HG03558 (cell line): ENCODE measurements around the gene ROS1.

Experiments used
- ATAC-seq: cut with Tn5 transposase; IDR thresholded peaks from one replicate; pipeline ENCODE4 v1.9.1; 2021; ENCODE audit warnings: moderate number of reproducible peaks; ENCODE audit not compliant: unreplicated experiment; ENCODE audit errors: extremely low read depth

Gene ROS1

GRCh38 chr6:117327149-117328004 is 98.4 kb downstream of the ROS1 start:
- ATAC-seq, result no peak

DNA sequence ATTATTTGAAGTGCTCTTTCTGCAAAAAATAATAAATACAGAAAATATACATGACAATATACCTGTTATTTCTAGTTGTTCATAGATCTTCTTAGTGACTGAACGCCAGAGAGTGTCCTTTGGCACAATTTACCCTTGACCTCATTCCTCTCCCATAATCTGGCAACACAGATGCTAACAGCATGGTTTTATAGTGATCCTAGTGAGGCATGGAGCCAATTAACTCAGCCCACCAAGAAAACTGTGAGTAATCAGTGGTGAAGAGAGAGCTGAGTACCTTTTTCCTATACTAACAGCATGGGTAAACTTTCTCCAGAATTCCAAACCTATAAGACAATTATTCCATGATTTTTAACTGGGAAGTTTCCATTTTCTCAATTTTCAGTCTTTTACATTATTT is 99.3 kb downstream of the ROS1 start:
- no peak for ATAC-seq

GRCh38 chr6:117317261-117317660 is 108.5 kb downstream of the ROS1 start:
- no peak for ATAC-seq

DNA sequence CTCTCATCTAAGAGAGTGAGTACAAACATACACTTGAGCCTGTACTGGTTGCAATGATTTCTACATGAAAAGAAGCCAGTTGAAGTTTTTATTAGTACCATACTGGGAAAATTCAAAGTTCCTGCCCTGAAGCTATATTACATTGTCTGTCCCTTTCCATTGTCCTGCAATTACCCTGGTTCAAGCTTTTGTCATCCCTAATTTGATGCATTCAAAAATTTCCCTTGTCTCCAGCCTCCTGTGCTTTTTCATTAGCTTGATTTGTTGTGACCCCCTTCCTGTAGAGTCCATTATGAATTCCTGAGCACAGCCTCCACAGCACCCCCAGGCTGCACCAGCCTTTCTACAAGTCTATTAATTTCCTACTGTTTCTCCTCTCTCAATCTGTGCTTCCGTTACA is 114.0 kb downstream of the ROS1 start:
- no peak for ATAC-seq

DNA sequence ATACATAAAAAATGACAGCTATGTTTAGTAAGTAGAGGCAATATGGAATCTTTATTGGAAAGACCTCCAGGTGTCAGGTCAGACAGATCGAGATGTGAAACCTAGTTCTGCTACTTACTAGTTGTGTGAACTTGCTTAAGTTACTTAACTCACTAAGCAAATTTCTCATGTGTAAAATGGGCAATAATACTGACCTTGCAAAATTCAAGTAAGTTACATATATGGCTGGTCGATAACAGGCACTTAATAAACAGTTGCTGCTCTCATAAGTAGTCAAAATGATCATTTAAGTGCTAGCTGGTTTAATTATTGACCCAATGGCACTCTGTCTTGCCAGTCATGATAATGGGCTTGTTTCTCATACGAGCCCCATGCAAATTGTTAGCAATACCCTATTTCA is 114.4 kb downstream of the ROS1 start:
- ATAC-seq, result no peak

GRCh38 chr6:117309611-117310010 is 116.1 kb downstream of the ROS1 start:
- no peak for ATAC-seq

DNA sequence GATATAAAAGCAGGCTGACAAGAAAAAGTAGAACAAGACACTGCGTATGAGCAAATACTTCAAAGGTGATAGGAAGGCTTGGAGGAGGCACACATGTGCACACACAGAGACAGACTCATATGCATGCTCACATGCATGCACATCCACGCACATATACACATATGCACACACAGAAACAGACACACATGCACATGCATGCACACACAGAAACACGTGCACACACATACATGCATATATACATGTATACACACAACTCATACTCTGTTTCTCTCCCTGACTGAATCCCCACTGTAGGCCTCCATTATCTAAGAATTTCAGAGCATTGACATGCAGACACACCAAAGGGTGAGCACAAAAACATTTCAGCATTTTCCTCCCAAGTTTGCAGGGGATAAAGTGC is 116.7 kb downstream of the ROS1 start:
- no peak for ATAC-seq

GRCh38 chr6:117307655-117308054 is 118.1 kb downstream of the ROS1 start:
- no peak for ATAC-seq

DNA sequence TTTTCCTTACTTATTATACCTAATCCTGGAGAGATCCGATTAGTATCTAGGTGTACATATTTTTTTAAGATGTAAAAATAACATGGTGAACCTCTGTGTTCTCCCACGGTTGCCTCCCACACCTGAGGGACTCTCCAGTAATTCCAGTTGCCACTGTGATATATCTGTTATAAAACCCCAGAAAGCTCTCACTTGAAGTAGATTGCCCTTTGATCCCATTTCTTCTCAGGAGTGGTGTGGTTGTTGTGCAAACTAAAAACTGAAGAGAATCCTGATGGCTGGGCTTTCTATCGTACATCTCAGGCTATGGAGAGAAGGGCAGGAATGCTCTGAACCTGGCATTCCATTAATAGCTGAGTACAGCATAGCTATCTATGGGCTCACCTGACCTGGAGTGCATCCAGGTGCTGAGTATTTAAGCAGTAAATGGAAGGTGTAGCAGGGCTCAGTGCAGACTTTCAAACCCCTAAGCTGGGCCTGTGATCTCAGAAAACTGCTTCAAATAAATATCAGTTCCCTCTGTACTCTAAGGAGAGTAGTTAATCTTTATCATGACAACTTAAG is 119.4 kb downstream of the ROS1 start:
- no peak for ATAC-seq

GRCh38 chr6:117304446-117304845 is 121.3 kb downstream of the ROS1 start:
- no peak for ATAC-seq

GRCh38 chr6:117303323-117303722 is 122.4 kb downstream of the ROS1 start:
- no peak for ATAC-seq

- ATAC-seq, result no peak
These were observed 126.8 kb downstream of the ROS1 start for GRCh38 chr6:117298941-117299340.

DNA sequence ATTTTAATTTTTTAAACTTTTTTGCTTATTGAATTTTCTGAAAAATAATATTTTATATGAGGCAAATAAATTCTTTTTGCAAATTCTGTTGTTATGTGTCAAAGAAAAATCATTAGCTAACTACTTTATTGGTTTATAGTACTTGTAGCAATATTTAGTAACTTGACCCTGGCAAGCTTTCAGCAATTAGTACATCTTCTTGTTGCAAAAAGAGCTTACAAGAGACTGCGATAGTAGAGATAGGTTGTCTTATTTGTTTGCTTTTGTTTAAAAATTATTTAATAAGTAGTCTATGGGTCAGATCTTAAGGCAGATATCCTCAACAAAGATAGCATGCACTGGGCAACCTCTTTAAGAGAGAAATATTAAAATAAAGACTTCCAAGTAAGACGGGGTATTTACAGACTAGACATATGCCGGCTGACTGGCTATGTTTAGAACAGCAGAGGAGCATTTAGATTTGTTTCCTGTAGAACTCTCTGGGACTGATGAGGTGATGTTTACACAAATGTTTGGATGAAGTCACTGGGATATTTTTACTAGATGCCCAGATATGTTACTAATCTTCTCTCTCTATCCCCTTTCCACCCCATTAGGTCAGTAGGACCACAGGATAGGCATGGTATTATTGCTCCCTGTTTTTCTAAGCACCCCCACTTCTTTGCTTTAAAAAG is 135.4 kb downstream of the ROS1 start:
- ATAC-seq, result no peak

DNA sequence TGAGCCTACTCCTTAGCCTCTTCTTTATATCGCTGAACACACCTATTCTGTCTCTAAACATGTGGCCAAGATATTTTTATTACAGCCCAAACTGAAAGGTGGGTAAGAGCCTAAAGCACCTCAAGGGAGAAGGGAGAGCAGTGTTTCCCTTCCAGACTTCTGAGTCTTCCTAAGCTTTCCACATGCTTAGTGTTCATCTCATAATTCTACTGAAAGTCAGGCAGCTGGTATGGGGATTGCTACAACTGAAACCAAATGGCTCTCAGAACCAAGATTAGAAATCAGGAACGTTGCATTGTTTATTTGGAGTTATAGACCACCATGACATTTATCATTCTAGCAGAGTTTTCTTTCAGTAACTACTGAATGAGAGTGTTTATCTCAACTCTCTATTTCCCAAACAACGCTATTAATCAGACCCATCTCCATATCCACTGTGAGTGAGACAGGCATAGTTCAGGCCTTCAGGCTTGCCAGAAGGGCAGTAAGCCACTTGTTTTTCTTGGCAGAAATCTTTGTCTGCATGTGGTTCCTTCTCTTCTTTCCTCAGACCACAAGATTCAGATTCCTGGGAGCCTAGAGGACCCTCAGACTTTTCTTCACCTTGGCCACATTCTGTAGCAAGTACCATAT is 137.5 kb downstream of the ROS1 start:
- no peak for ATAC-seq

- no peak for ATAC-seq
These were observed 144.8 kb downstream of the ROS1 start for GRCh38 chr6:117280922-117281321.

DNA sequence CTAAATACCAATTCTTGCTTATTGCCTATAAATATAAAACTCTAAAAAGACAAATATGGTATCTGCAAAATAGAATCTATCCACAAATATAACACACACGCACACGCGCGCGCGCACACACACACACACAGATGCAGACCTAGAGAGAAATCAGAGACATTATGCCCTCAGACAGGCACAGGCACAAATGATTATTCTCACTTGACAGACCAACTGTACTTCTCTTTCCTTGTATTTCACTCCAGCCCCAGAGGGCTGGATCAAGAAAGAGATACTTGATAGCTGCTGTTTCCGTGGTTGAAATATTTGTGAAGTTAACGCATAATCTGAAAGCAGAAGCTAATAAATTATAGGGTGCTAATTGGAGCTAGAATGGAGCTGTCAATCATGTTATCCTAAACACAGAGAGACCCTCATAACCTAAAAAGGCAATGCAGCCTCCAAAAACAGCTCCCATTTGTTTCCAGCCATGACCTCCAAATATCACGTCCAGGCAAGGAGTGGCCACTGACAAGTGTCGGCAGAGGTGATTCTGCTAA is 148.9 kb downstream of the ROS1 start:
- ATAC-seq, result no peak

DNA sequence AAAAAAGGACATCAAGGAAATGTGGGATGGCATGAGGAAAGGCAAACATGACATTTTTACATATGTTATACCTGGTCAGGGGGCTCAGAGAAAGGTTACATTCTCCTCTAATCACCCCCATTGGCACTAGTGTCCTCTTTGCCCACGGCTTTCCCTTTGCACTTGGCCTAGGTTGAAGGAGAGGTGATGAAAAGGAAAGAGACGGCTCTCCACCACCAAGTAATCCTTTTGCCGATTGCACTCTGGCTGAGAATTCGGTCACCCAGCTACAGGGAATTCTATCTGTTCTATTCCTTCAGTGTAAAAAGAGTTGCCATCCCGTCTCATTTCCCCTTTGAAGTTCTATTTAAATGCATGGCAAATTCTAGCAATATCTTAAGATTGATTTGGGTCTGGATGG is 150.0 kb downstream of the ROS1 start:
- ATAC-seq, result no peak

DNA sequence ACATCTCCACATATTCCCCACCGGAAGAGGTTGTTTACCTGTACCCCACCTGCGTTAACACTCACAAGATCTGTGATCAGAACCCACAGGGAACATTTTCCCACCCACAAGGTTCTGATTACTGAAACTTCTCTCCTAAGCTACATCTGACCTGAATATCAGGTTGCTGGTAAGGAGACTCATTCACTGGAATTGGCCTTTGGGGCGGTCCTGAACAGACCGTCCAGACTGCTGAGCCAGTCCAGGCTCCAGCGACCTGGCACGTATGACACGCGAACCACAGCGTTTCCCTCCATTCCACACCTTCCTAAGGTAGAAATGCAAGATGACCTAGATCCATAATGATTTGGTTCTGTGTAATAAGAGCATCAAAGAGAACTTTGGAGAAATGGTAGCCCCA is 150.5 kb downstream of the ROS1 start:
- no peak for ATAC-seq

- no peak for ATAC-seq
These were observed 152.9 kb downstream of the ROS1 start for GRCh38 chr6:117272891-117273290.

- no peak for ATAC-seq
These were observed 153.5 kb downstream of the ROS1 start for GRCh38 chr6:117272032-117272866.
